Urothelium cell line (cell line): ENCODE data around the gene DEPP1.
A peak's percentile ranks its signal among the peaks of the same experiment; 100 is the strongest.
"Not testable (repeated sequence)": the region's sequence is repeated elsewhere in the genome, so short reads cannot be mapped to it uniquely, and the experiment has no call there.

ENCODE experiments used
- DNase-seq: peaks from one replicate; pipeline ENCODE4 v3.0.0; 2011; ENCODE audit warnings: low spot score, mixed read lengths
- FAIRE-seq: peaks from 2 replicates; lab custom pipeline; 2011; peaks lifted over from hg19 to GRCh38; lab: Jason Lieb, UNC

Gene DEPP1, protein sequence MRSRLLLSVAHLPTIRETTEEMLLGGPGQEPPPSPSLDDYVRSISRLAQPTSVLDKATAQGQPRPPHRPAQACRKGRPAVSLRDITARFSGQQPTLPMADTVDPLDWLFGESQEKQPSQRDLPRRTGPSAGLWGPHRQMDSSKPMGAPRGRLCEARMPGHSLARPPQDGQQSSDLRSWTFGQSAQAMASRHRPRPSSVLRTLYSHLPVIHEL

GRCh38 chr10:44978570-44979280, at the start of gene DEPP1:
DEPP1 (minus strand) TSS chr10:44978809; CDS start chr10:44978030, 779 bp downstream.
- FAIRE-seq (peak; percentile 35), DNase-seq (peak; percentile 92)

DNA sequence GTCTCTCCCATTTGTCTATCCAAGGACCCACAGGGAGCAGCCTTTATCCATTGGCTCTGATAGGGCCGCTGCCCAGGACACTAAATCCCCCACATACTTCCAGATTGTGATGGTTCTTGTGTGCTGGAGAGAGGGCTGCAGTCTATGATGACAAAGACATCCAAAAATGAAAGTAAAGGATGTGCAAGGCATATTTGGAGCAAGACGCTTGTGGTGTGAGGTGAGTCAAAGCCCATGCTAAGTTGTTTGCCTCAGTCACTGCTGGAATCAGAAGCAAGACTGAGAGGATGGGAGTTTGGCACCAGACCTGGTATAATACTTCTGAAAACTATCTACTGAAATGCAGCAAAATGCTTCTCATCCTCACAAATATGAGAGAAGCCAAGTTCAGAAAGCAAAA, 44.8 kb upstream of the DEPP1 start:
- DNase-seq: no peak
- FAIRE-seq: no peak

DNA sequence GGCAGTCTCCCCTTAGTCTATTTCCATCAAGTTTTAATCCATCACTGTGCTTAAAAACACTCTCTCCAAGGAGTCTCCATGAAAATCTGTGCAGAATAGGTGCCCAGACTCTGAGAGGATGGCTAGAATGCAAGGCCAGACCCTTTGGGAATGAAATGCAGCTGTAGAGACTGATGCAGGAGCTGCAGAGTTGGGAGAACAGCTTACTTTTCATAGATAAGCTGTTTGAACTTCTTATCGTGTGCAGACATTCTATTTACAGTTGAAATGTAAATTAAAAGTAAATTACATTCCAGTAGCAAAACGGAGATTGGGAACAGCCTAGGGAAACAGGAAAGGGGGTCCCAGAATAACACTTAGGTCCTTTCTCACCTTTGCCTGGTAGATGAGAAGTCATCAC, 37.0 kb upstream of the DEPP1 start:
- DNase-seq (no peak), FAIRE-seq (no peak)

DNA sequence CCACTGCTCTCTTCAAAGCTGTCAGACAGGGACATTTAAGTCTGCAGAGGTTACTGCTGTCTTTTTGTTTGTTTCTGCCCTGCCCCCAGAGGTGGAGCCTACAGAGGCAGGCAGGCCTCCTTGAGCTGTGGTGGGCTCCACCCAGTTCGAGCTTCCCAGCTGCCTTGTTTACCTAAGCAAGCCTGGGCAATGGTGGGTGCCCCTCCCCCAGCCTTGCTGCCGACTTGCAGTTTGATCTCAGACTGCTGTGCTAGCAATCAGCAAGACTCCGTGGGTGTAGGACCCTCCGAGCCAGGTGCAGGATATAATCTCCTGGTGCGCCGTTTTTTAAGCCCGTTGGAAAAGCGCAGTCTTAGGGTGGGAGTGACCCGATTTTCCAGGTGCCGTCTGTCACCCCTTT, 35.9 kb upstream of the DEPP1 start:
- FAIRE-seq, DNase-seq: not testable (repeated sequence)

DNA sequence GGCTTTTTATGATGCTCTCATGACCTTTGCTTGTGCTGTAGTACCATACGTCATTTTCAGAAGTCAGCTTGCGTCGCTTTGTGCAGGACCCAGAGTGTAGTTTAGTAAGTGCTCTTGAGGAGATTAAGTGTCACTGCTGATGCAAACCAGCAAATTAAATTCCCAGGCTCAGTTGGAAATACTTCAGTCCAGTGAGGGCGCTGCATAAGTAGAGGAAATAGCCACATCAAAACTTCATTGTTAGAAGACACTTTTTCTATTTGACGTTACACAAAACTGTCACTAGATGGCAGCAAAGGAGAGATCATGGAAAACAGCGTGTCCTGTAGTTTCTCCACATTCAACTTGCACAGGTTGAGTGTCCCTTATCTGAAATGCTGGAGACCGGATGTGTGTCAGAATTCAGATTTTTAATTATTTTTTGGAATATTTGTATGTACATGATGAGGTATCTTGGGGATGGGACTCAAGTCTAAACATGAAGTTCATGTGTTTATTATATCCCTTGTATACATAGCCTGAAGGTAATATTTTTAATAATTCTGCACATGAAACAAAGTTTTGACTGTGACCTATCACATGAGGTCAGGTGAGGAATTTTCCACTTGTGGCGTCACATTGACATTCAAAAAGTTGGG, 30.0 kb upstream of the DEPP1 start:
- DNase-seq (peak; percentile 78), FAIRE-seq (peak; percentile 35)

- FAIRE-seq: no peak
- no peak for DNase-seq
These were observed 27.8 kb upstream of the DEPP1 start for GRCh38 chr10:45006276-45007030.

GRCh38 chr10:45005284-45005683, 26.7 kb upstream of the DEPP1 start:
- DNase-seq (no peak), FAIRE-seq (no peak)

DNA sequence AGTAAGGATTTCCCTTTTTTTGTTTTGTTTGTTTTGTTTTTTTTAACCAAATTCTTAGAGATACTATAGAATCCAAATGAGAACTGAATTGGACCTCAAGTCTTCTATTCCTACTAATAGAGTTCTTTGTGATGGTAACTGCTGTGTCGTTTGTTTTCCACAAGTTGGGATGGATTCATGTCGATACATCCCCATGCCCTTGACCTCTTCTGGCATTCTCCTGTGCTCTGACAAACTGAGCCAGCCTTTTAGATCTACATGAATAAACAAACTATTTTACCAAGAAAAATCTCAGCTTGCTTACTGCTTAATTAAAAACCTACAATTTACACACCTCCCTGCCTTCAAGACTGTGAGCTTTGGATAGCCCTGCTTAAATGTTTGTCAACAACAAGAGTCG, 26.1 kb upstream of the DEPP1 start:
- DNase-seq: no peak
- FAIRE-seq: no peak

- FAIRE-seq (no peak), DNase-seq (no peak)
These were observed 24.9 kb upstream of the DEPP1 start for GRCh38 chr10:45003432-45004000.

DNA sequence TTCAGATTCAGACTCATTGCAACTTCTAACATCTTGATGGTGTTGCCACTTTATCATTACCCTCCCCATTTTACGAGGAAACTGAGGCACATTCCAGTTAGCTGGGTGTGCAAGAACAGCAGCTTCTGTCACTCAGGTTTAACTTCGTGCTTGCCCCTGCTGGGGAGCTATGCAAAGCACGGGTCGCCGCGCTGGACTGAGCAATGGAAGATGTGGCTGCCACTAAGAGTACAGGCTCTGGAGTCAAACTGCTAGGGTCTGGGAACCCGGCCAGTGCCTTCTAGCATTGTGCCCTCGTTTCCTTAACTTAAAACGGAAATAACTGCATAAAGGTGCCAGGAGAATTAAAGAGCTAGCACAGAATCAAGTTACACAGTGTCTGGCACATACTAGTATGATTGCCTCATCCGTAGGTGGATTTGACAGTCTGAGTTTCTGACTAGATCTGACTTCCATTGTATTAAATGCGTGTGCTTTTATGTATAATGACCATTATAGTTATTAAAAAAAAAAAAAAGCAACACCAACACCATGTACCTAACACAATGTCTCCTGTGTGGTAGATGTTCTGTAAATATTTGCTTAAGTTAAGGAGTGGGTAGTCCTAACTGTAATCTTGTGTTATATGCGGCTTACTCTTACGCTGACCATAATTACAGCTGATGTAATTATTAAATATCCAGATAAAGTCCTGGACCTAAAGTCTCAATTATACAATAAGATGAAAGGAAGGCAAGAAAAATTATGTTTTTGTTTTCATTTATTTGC, 23.0 kb upstream of the DEPP1 start:
- no peak for FAIRE-seq
- DNase-seq: peak; percentile 74

GRCh38 chr10:45000752-45001380, 22.3 kb upstream of the DEPP1 start, which contains the start of gene ZNF22:
ZNF22 (plus strand) TSS chr10:45000923; CDS start chr10:45003369, 2,446 bp downstream.
- peak; percentile 85 for DNase-seq

GRCh38 chr10:45000138-45000751, 21.6 kb upstream of the DEPP1 start:
- DNase-seq (no peak), FAIRE-seq (no peak)

More at GRCh38 chr10:45000752-45001380, 22.3 kb upstream of the DEPP1 start, which contains the start of gene ZNF22:
- no peak for FAIRE-seq

- FAIRE-seq (no peak), DNase-seq (no peak)
These were observed 19.6 kb upstream of the DEPP1 start for GRCh38 chr10:44998146-44998631.

DNA sequence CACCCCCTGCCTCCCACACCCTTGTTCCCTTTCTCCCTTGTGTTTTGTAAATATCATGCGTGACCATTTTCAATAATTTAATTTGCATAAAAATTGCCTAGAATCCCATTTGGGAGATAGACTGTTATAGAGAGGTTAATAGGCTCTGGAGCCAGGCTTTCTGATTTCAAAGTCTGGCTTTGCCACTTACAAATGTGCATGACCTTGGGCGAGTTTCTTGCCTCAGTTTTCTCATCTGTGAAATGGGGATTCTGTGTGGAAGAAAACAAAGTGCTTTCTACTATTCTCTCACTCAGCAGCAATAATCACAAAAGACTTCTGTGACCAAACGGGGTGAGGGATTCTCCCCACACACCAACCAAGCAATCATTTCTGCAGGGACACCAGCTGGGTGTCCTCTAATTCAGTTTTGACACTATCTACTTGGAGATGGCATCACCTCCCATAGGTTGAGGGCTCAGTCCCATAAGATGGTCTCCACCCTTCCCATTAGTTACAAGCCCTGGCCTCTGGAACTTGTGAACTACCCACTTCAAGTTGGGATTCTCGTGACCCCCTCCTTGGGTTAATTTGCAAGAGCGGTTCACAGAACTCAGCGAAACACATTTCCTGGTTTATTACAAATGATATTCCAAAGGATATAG, 18.6 kb upstream of the DEPP1 start:
- FAIRE-seq (no peak), DNase-seq (no peak)

GRCh38 chr10:44995914-44996669, 17.5 kb upstream of the DEPP1 start:
- DNase-seq (no peak), FAIRE-seq (no peak)

- no peak for FAIRE-seq
- DNase-seq: no peak
These were observed 16.9 kb upstream of the DEPP1 start for GRCh38 chr10:44995581-44995913.

GRCh38 chr10:44994752-44995530, 16.3 kb upstream of the DEPP1 start:
- FAIRE-seq (no peak), DNase-seq (no peak)
